Tibial nerve (tissue), 4 donors: ENCODE results near the gene FAM222B.

Source experiments
- CTCF ChIP-seq, 5 experiments: fragments of 200-600 bp in 3 of 5; fragments of 450-650 bp in 2 of 5; sonication (generic) in 3 of 5; IDR thresholded peaks; one replicate each; pipeline ENCODE4 v1.5.1; 2016 to 2019; ENCODE audit warnings: antibody characterized with exemption in 5 of 5, mild to moderate bottlenecking in 3 of 5, moderate library complexity in 2 of 5
- EP300 ChIP-seq, 2 donors: sonication (generic); formaldehyde crosslinking; IDR thresholded peaks; one replicate each; pipeline ENCODE4 v1.6.1; 2017; ENCODE audit warnings: antibody characterized with exemption in 2 of 2, mild to moderate bottlenecking in 1 of 2
- POLR2A ChIP-seq, 2 donors: fragments of 450-650 bp; IDR thresholded peaks; one replicate each; pipeline ENCODE4 v1.6.1; 2017; ENCODE audit warnings: antibody characterized with exemption in 2 of 2, mild to moderate bottlenecking in 2 of 2, moderate library complexity in 2 of 2

GRCh38 chr17:28741358-28742349, 100.9 kb downstream of the FAM222B start:
- no peak for TF ChIP-seq EP300 (IDR thresholded peaks at IDR 0.05)
- TF ChIP-seq POLR2A (IDR thresholded peaks at IDR 0.05): no peak
- TF ChIP-seq CTCF (IDR thresholded peaks at IDR 0.05): no peak
